Left colon (tissue), 2 donors: ENCODE measurements around the gene COL6A3. TPM values are rescaled to one million over a fixed set of nuclear protein-coding genes. Genes with fewer than 3 reads are reported as not detected.

Experiments used
- ATAC-seq: fragments of 200-7000 bp; cut with Tn5 transposase; one replicate; pipeline ENCODE4 v1.9.1; 2020; ENCODE audit warnings: mild to moderate bottlenecking, moderate library complexity
- DNase-seq, 2 donors: peaks; one replicate each; pipeline ENCODE4 v3.0.0-alpha.2; 2020
- intact Hi-C, 2 donors: fragments of 100-400 bp; cut with DNase I in 1 of 2; cut with micrococcal nuclease in 1 of 2; formaldehyde crosslinking; loops; one replicate each; pipeline versions ENCODE4 v1.11.2 to v1.14.0; 2022; cut with DNase I, micrococcal nuclease
- total RNA-seq, 2 donors: library from RNA; stranded (reverse); fragmentation: NEBNext Ultra II Directional; extraction: Animal tissue kit (Norgen Biotek cat#: 25700); gene quantifications; one replicate each; pipeline ENCODE4 v1.2.1, GENCODE V29; 2021
- donor health status: DM: no; HTN: no; CAD: no.
- donor health status: DM: yes; HTN: yes; CAD: no.

Gene COL6A3
- total RNA-seq, 2 donors from 2014 or later: 22.6 to 79.5 TPM

- ATAC-seq (no peak), DNase-seq (no peak)
- intact Hi-C loops: no loop called here
These were observed 77.8 kb downstream of the COL6A3 start for GRCh38 chr2:237336131-237336530.

- DNase-seq: no peak
- ATAC-seq: no peak
- intact Hi-C loops: no loop called here
These were observed 80.2 kb downstream of the COL6A3 start for GRCh38 chr2:237333748-237334147.

GRCh38 chr2:237330541-237330940 is 83.4 kb downstream of the COL6A3 start:
- DNase-seq (no peak), ATAC-seq (no peak)
- intact Hi-C loops: no loop called here

GRCh38 chr2:237327175-237327950 is 86.6 kb downstream of the COL6A3 start:
- intact Hi-C loops: no loop called here
- ATAC-seq (no peak), DNase-seq (no peak)

GRCh38 chr2:237326266-237327171 is 87.4 kb downstream of the COL6A3 start:
- ATAC-seq: no peak
- no peak for DNase-seq
- intact Hi-C loops: no loop called here

- intact Hi-C loops: no loop called here
- ATAC-seq (no peak), DNase-seq (peak; percentile 32 to 73)
These were observed 89.1 kb downstream of the COL6A3 start for GRCh38 chr2:237324837-237325236.

GRCh38 chr2:237324405-237324831 is 89.5 kb downstream of the COL6A3 start:
- intact Hi-C loops: no loop called here
- no peak for DNase-seq
- ATAC-seq: no peak

- intact Hi-C loops: no loop called here
These were observed 90.3 kb downstream of the COL6A3 start for GRCh38 chr2:237323656-237324055.

GRCh38 chr2:237322564-237322963 is 91.4 kb downstream of the COL6A3 start:
- intact Hi-C loops: no loop called here
- DNase-seq (peak in 1 of 2 donors; percentile 25), ATAC-seq (peak; percentile 69)

More at GRCh38 chr2:237323656-237324055, 90.3 kb downstream of the COL6A3 start:
- ATAC-seq (no peak), DNase-seq (no peak)

GRCh38 chr2:237321746-237322145 is 92.2 kb downstream of the COL6A3 start:
- ATAC-seq (no peak), DNase-seq (no peak)
- intact Hi-C loops: no loop called here

GRCh38 chr2:237320801-237321560 is 93.0 kb downstream of the COL6A3 start:
- DNase-seq (peak in 1 of 2 donors; percentile 23), ATAC-seq (no peak)
- intact Hi-C loops: no loop called here

- DNase-seq (no peak), ATAC-seq (no peak)
- intact Hi-C loops: no loop called here
These were observed 94.1 kb downstream of the COL6A3 start for GRCh38 chr2:237319887-237320286.

GRCh38 chr2:237319086-237319820 is 94.7 kb downstream of the COL6A3 start:
- intact Hi-C loops: no loop called here

GRCh38 chr2:237316339-237316738 is 97.6 kb downstream of the COL6A3 start:
- intact Hi-C loops: no loop called here
- ATAC-seq (no peak), DNase-seq (no peak)

More at GRCh38 chr2:237319086-237319820, 94.7 kb downstream of the COL6A3 start:
- DNase-seq (no peak), ATAC-seq (no peak)

- intact Hi-C loops: no loop called here
- ATAC-seq (no peak), DNase-seq (no peak)
These were observed 98.1 kb downstream of the COL6A3 start for GRCh38 chr2:237315829-237316225.

- intact Hi-C loops: no loop called here
- DNase-seq (peak; percentile 55 to 86), ATAC-seq (peak; percentile 52)
These were observed 98.7 kb downstream of the COL6A3 start for GRCh38 chr2:237315170-237315828.

- DNase-seq (no peak), ATAC-seq (no peak)
- intact Hi-C loops: no loop called here
These were observed 99.3 kb downstream of the COL6A3 start for GRCh38 chr2:237314681-237315080.

GRCh38 chr2:237314198-237314597 is 99.8 kb downstream of the COL6A3 start:
- peak in 1 of 2 donors; percentile 68 for DNase-seq
- no peak for ATAC-seq
- intact Hi-C loops: no loop called here
